ENCODE measurements around the gene ZNF609.

The ZNF609 gene

GRCh38 chr15:64691896-64692565, 231.7 kb downstream of the ZNF609 start:
- no peak overlapping the region for H3K4me3 ChIP-seq (ENCODE audit: control insufficient read depth, low read depth, low read length)
- no peak for TF ChIP-seq CTCF (conservative IDR thresholded peaks at IDR 0.05; ENCODE audit: control insufficient read depth, insufficient read depth, low read depth, low read length)
- no peak for DNase-seq (ENCODE audit: low read depth)

- no peak overlapping the region for H3K4me3 ChIP-seq (ENCODE audit: control insufficient read depth, low read depth, low read length)
- TF ChIP-seq CTCF (conservative IDR thresholded peaks at IDR 0.05; ENCODE audit: control insufficient read depth, insufficient read depth, low read depth, low read length), result no peak
- DNase-seq (ENCODE audit: low read depth), result peak; percentile 89
These were observed 232.8 kb downstream of the ZNF609 start for GRCh38 chr15:64693134-64693533.

- TF ChIP-seq CTCF (conservative IDR thresholded peaks at IDR 0.05; ENCODE audit: control insufficient read depth, insufficient read depth, low read depth, low read length), result no peak
- no peak overlapping the region for H3K4me3 ChIP-seq (ENCODE audit: control insufficient read depth, low read depth, low read length)
- no peak for DNase-seq (ENCODE audit: low read depth)
These were observed 234.4 kb downstream of the ZNF609 start for GRCh38 chr15:64694816-64695215.

DNA sequence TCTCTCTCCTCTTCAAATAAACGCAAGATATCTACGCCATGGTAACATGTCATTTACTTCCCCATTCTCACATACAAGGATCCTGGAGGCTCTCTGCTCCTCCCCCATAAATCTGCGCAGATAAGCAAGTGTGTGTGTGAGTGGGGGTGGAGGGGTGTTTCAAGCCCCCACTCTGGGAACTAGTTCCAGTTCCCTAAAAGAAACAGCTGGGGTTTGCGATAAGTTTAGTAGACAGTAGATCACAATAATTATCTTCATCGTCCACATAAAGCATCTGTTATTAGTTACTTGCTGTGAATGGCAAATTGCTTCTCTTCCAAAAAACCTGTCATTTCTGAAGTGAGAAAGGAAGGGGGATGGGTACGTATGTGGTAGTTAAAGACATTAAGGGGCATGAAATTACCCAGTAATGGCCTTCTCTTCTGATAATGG, 235.2 kb downstream of the ZNF609 start:
- TF ChIP-seq CTCF (conservative IDR thresholded peaks at IDR 0.05; ENCODE audit: control insufficient read depth, insufficient read depth, low read depth, low read length), result no peak
- H3K4me3 ChIP-seq (ENCODE audit: control insufficient read depth, low read depth, low read length), result no peak overlapping the region
- DNase-seq (ENCODE audit: low read depth), result no peak

GRCh38 chr15:64696481-64696880, 236.1 kb downstream of the ZNF609 start:
- no peak overlapping the region for H3K4me3 ChIP-seq (ENCODE audit: control insufficient read depth, low read depth, low read length)
- no peak for TF ChIP-seq CTCF (conservative IDR thresholded peaks at IDR 0.05; ENCODE audit: control insufficient read depth, insufficient read depth, low read depth, low read length)
- DNase-seq (ENCODE audit: low read depth), result no peak

GRCh38 chr15:64697911-64698369, 237.6 kb downstream of the ZNF609 start:
- TF ChIP-seq CTCF (conservative IDR thresholded peaks at IDR 0.05; ENCODE audit: control insufficient read depth, insufficient read depth, low read depth, low read length), result no peak
- no peak overlapping the region for H3K4me3 ChIP-seq (ENCODE audit: control insufficient read depth, low read depth, low read length)
- peak; percentile 39 for DNase-seq (ENCODE audit: low read depth)

Data from fibroblast of mammary gland (primary cell).